ENCODE data around the gene C1orf232. TPM values are rescaled to one million over a fixed set of nuclear protein-coding genes. Genes with fewer than 3 reads are reported as not detected.

C1orf232 gene
- total and polyA plus RNA-seq, 2 donors (not counting 3 experiments of a cell fraction or from before 2014, with no cell fraction given): not detected

DNA sequence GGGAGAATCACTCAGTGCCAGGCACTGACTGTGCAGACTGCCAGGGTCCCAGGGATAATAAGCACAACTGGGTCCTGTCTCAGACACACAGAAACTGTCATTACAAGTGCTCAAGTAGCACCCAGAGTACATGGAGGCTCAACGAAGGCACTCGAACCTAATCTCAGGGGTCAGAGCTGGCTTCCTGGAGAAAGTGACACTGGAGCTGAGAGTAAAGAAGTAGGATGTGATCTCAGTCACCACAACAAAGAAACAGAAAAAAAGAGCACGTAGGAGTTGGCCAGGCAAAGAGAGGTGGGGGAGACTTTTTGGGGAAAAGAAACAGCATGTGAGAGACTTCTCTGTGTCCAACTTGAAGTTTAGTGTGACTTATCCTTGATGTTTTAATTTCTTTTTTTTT, 23.0 kb upstream of the C1orf232 start:
- no peaks in the 10 kb centered on the region for H3K9me3 ChIP-seq (replicated peaks; ENCODE audit: control insufficient read depth, insufficient read depth, low read length)
- no peak overlapping the region for H3K4me3 ChIP-seq (replicated peaks in 1 of 3; ENCODE audit: insufficient read depth in 1 of 3, low read depth in 1 of 3, low read length in 3 of 3)
- no peaks in the 10 kb centered on the region for H4K20me1 ChIP-seq (replicated peaks; ENCODE audit: control insufficient read depth, extremely low read depth, insufficient read depth, low read length)
- H3K36me3 ChIP-seq (ENCODE audit: control insufficient read depth in 2 of 2, extremely low read depth in 1 of 2, insufficient read depth in 2 of 2, low read length in 2 of 2): no peaks in the 10 kb centered on the region
- FAIRE-seq (no peak), DNase-seq (ENCODE audit: low read depth, low spot score) (no peak)
- H3K9me1 ChIP-seq (replicated peaks; ENCODE audit: control insufficient read depth, extremely low read depth, insufficient read depth, low read length): no peaks in the 10 kb centered on the region
- intact Hi-C loops (cut with micrococcal nuclease): no loop called here
- no peak overlapping the region for H2AFZ ChIP-seq (ENCODE audit: low read depth, low read length)
- H3K4me2 ChIP-seq (ENCODE audit: insufficient read depth, low read length): no peak overlapping the region
- no peak overlapping the region for H3K27ac ChIP-seq (ENCODE audit: insufficient read depth, low read depth, low read length)
- H3K4me1 ChIP-seq (ENCODE audit: control insufficient read depth, extremely low read depth, insufficient read depth, low read length): no peaks in the 10 kb centered on the region
- no TSS peak for BruUV-seq (replicated peaks)
- no peaks in the 10 kb centered on the region for H3K79me2 ChIP-seq (ENCODE audit: control insufficient read depth, insufficient read depth, low read length)
- peaks cover 0 to 5% of the 10 kb centered on the region in 2 experiments for H3K27me3 ChIP-seq (ENCODE audit: control insufficient read depth in 2 of 2, insufficient read depth in 2 of 2, low read length in 2 of 2)
- CTCF ChIA-PET: interaction anchor here (1.7 to 2.6 kb wide), 2 partner anchors 22 to 130 kb away, joined by 5 to 12 read pairs; partner anchors contain the start of genes C1orf232 and ZNF593
- POLR2A ChIA-PET: no interaction called here
- H3K9ac ChIP-seq (replicated peaks; ENCODE audit: extremely low read depth, insufficient read depth, low read length): no peak overlapping the region
- no peak for TF ChIP-seq JUN (IDR thresholded peaks at IDR 0.05; ENCODE audit: borderline replicate concordance, insufficient read depth, insufficient read length, low read depth)
- TF ChIP-seq EZH2 (IDR thresholded peaks at IDR 0.05; ENCODE audit: borderline replicate concordance, low read depth, low read length, severe bottlenecking): no peak
- TF ChIP-seq, protein P1, sequence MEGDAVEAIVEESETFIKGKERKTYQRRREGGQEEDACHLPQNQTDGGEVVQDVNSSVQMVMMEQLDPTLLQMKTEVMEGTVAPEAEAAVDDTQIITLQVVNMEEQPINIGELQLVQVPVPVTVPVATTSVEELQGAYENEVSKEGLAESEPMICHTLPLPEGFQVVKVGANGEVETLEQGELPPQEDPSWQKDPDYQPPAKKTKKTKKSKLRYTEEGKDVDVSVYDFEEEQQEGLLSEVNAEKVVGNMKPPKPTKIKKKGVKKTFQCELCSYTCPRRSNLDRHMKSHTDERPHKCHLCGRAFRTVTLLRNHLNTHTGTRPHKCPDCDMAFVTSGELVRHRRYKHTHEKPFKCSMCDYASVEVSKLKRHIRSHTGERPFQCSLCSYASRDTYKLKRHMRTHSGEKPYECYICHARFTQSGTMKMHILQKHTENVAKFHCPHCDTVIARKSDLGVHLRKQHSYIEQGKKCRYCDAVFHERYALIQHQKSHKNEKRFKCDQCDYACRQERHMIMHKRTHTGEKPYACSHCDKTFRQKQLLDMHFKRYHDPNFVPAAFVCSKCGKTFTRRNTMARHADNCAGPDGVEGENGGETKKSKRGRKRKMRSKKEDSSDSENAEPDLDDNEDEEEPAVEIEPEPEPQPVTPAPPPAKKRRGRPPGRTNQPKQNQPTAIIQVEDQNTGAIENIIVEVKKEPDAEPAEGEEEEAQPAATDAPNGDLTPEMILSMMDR (IDR thresholded peaks at IDR 0.05; ENCODE audit: extremely low read depth in 1 of 2, insufficient read depth in 1 of 2, low read depth in 1 of 2, low read length in 2 of 2): no peak
- TF ChIP-seq, protein P2, sequence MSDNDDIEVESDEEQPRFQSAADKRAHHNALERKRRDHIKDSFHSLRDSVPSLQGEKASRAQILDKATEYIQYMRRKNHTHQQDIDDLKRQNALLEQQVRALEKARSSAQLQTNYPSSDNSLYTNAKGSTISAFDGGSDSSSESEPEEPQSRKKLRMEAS (IDR thresholded peaks at IDR 0.05; ENCODE audit: insufficient read depth, insufficient read length): no peak
- no peak for TF ChIP-seq FOS (IDR thresholded peaks at IDR 0.05; ENCODE audit: borderline replicate concordance, insufficient read depth, low read length)
- no peak for TF ChIP-seq POLR2A (IDR thresholded peaks at IDR 0.05; ENCODE audit: low read depth, low read length)
- no peak for TF ChIP-seq POLR2AphosphoS5 (IDR thresholded peaks at IDR 0.05; ENCODE audit: insufficient read depth, low read depth, low read length)
- no peak for TF ChIP-seq MYC (IDR thresholded peaks at IDR 0.05; ENCODE audit: low read depth, low read length)
- TF ChIP-seq GATA2 (IDR thresholded peaks at IDR 0.05; ENCODE audit: insufficient read depth, insufficient read length, low read depth, low read length): no peak
- dilution Hi-C loops (cut with MboI; ENCODE audit: extremely low pct_ligation_motif_present, low sequenced_read_pairs): no loop called here
